ENCODE data around the gene SF3B6.
"Not testable (repeated sequence)": the region's sequence is repeated elsewhere in the genome, so short reads cannot be mapped to it uniquely, and the experiment has no call there.

Gene SF3B6

GRCh38 chr2:24093270-24093669, 17.1 kb upstream of the SF3B6 start:
- DNase-seq (ENCODE audit: low read depth), result not testable (repeated sequence)

GRCh38 chr2:24088821-24089359, 12.8 kb upstream of the SF3B6 start:
- no peak for DNase-seq (ENCODE audit: low read depth)

- no peak for DNase-seq (ENCODE audit: low read depth)
These were observed 10.9 kb upstream of the SF3B6 start for GRCh38 chr2:24087032-24087431.

GRCh38 chr2:24086241-24086640, 10.1 kb upstream of the SF3B6 start:
- no peak for DNase-seq (ENCODE audit: low read depth)

- no peak for DNase-seq (ENCODE audit: low read depth)
These were observed 9.0 kb upstream of the SF3B6 start for GRCh38 chr2:24085200-24085489.

GRCh38 chr2:24084386-24085199, 8.5 kb upstream of the SF3B6 start, which contains the start of gene TP53I3:
Gene TP53I3, minus strand, starts transcription at chr2:24084834. Its CDS starts 508 bp downstream, at chr2:24084326.
- peak; percentile 72 for DNase-seq (ENCODE audit: low read depth)

GRCh38 chr2:24083567-24084385, 7.7 kb upstream of the SF3B6 start:
- DNase-seq (ENCODE audit: low read depth), result no peak

GRCh38 chr2:24082787-24083566, 6.9 kb upstream of the SF3B6 start:
- no peak for DNase-seq (ENCODE audit: low read depth)

- DNase-seq (ENCODE audit: low read depth), result no peak
These were observed 4.6 kb upstream of the SF3B6 start for GRCh38 chr2:24080701-24081100.

- no peak for DNase-seq (ENCODE audit: low read depth)
These were observed 1.8 kb upstream of the SF3B6 start for GRCh38 chr2:24077879-24078278.

- no peak for DNase-seq (ENCODE audit: low read depth)
These were observed 1.4 kb upstream of the SF3B6 start for GRCh38 chr2:24077535-24077877.

- no peak for DNase-seq (ENCODE audit: low read depth)
These were observed 866 bp upstream of the SF3B6 start for GRCh38 chr2:24076849-24077534.

- DNase-seq (ENCODE audit: low read depth), result no peak
These were observed 867 bp downstream of the SF3B6 start for GRCh38 chr2:24075259-24075658.

GRCh38 chr2:24073816-24074215, 2.3 kb downstream of the SF3B6 start:
- no peak for DNase-seq (ENCODE audit: low read depth)

GRCh38 chr2:24072259-24072658, 3.9 kb downstream of the SF3B6 start:
- DNase-seq (ENCODE audit: low read depth), result no peak

- no peak for DNase-seq (ENCODE audit: low read depth)
These were observed 10.8 kb downstream of the SF3B6 start for GRCh38 chr2:24065341-24065740.

GRCh38 chr2:24058564-24059271, 17.4 kb downstream of the SF3B6 start:
- no peak for DNase-seq (ENCODE audit: low read depth)

GRCh38 chr2:24055750-24056149, 20.4 kb downstream of the SF3B6 start:
- no peak for DNase-seq (ENCODE audit: low read depth)

- DNase-seq (ENCODE audit: low read depth), result no peak
These were observed 21.6 kb downstream of the SF3B6 start for GRCh38 chr2:24054366-24055010.

- no peak for DNase-seq (ENCODE audit: low read depth)
These were observed 23.2 kb downstream of the SF3B6 start for GRCh38 chr2:24052951-24053350.

GRCh38 chr2:24051833-24052232, 24.3 kb downstream of the SF3B6 start:
- DNase-seq (ENCODE audit: low read depth), result no peak

Data from activated T-helper 1 cell treated with Interleukin-2 at 50 U/mL for 16 hours (primary cell).